Aorta (tissue), 5 donors: ENCODE results near the gene RPLP1. TPM values are rescaled to one million over a fixed set of nuclear protein-coding genes. Genes with fewer than 3 reads are reported as not detected.
"Not testable (repeated sequence)": the region's sequence is repeated elsewhere in the genome, so short reads cannot be mapped to it uniquely, and the experiment has no call there.

Experiments used
- ATAC-seq: fragments of 200-7000 bp; cut with Tn5 transposase; one replicate; pipeline ENCODE4 v1.9.1; 2022; ENCODE audit warnings: moderate library complexity; ENCODE audit not compliant: low FRiP score
- DNase-seq, 2 donors: peaks; one replicate each; pipeline ENCODE4 v3.0.0-alpha.2; 2020
- H3K27ac ChIP-seq, 2 donors: one replicate each; pipeline ENCODE4 v1.5.1; 2013; ENCODE audit warnings: low read length in 2 of 2, mild to moderate bottlenecking in 2 of 2, moderate library complexity in 2 of 2, control low read depth in 1 of 2, inconsistent platforms in 1 of 2, low read depth in 1 of 2
- H3K27me3 ChIP-seq, 2 donors: one replicate each; pipeline ENCODE4 v1.6.1; 2013; ENCODE audit warnings: control low read depth in 1 of 2, low read length in 1 of 2, mild to moderate bottlenecking in 1 of 2, moderate library complexity in 1 of 2; ENCODE audit not compliant: insufficient read depth in 2 of 2, control insufficient read depth in 1 of 2
- H3K36me3 ChIP-seq, 2 donors: one replicate each; pipeline ENCODE4 v1.6.1; 2013; ENCODE audit warnings: control low read depth in 1 of 2, low read length in 1 of 2, mild to moderate bottlenecking in 1 of 2; ENCODE audit not compliant: insufficient read depth in 2 of 2, control insufficient read depth in 1 of 2
- H3K4me1 ChIP-seq, 2 donors: one replicate each; pipeline ENCODE4 v1.6.1; 2013; ENCODE audit warnings: low read length in 2 of 2, control low read depth in 1 of 2, mild to moderate bottlenecking in 1 of 2, moderate library complexity in 1 of 2; ENCODE audit not compliant: insufficient read depth in 2 of 2, control insufficient read depth in 1 of 2
- H3K4me3 ChIP-seq, 2 donors: one replicate each; pipeline ENCODE4 v1.5.1; 2013; ENCODE audit warnings: low read length in 2 of 2, control low read depth in 1 of 2, mild to moderate bottlenecking in 1 of 2
- H3K9me3 ChIP-seq: one replicate; pipeline ENCODE4 v1.6.1; 2013; ENCODE audit warnings: mild to moderate bottlenecking, low read length; ENCODE audit not compliant: control insufficient read depth
- WGBS, 2 donors: extraction: QIAGEN DNeasy Blood & Tissue Kit; methylation state at CpG; one replicate each; pipeline ENCODE4 v1.1.7; 2013; 5-methylcytosine and 5-hydroxymethylcytosine counted together
- intact Hi-C, 2 donors: fragments of 100-400 bp; cut with DNase I; formaldehyde crosslinking; loops; one replicate each; pipeline versions ENCODE4 v1.14.2 to v1.15.0; 2022
- polyA plus RNA-seq, 2 donors: library from polyadenylated mRNA; stranded (reverse); fragments of 200-250 nt; gene quantifications; one replicate each; pipeline ENCODE4 v1.2.3, GENCODE V29; 2013
- total RNA-seq, 2 donors: library from RNA; stranded (reverse); fragmentation: NEBNext Ultra II Directional; extraction: Animal tissue kit (Norgen Biotek cat#: 25700); gene quantifications; one replicate each; pipeline ENCODE4 v1.2.1, GENCODE V29; 2021
- donor health status: healthy with polysubstance abuse.
- donor health status: Bipolar disorder and iron deficiency.
- donor health status: DM: no; HTN: no; CAD: no.
- donor health status: DM: no; HTN: no; CAD: no.
- donor health status: DM: yes; HTN: yes; CAD: no.

Gene RPLP1
- total and polyA plus RNA-seq, 4 donors: 1,445 to 3,346 (median 2,122) TPM

DNA sequence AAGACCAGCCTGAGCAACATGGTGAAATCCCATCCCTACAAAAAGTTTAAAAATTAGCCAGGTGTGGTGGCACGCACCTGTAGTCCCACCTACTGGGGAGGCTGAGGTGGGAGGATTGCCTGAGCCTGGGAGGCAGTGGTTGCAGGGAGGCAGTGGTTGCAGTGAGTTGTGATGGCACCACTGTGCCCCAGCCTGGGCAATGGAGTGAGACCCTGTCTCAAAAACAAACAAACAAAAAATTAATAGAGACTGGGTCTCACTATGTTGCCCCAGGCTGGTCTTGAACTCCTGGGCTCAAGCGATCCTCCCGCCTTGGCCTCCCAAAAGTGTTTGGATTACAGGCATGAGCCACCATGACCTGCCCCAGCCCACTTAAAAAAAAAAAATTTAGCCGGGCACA lies 2.4 kb upstream of the RPLP1 start:
- ATAC-seq, H3K9me3 ChIP-seq, H3K4me1 ChIP-seq, intact Hi-C loops, H3K27ac ChIP-seq, H3K36me3 ChIP-seq, H3K4me3 ChIP-seq, H3K27me3 ChIP-seq, DNase-seq: not testable (repeated sequence)
- WGBS, 2 donors: 97 to 98% methylated on average over 4 of the region's 4 CpGs

DNA sequence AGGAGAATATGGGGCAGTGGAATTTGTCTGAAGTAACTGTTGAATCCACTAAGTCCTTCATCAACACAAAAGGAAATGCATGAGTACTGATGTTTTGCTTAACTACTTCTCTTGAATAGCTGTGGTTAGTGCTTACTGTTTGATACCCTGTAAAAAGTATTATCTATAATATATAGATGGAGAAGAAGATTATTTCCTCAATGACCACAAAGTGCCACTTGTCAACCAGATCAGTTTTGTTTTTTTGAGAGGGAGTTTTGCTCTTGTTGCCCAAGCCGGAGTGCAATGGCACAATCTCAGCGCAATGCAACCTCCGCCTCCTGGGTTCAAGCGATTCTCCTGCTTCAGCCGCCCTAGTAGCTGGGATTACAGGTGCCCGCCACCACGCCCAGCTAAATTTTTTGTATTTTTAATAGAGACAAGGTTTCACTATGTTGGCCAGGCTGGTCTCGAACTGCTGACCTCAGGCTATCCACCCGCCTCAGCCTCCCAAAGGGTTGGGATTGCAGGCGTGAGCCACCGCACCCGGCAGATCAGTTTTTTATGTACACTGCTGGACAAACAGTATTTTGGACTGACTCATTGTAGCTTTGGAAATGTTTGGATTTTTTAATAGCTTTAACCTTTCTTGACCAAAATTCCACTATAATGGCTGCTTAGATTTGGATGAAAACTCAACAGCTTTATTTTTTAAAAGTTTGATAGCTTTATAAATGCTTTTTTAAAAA lies 1.5 kb upstream of the RPLP1 start:
- Histone ChIP-seq H3K27me3 (no peaks in the 10 kb centered on the region), H3K4me3 (no peak overlapping the region), H3K4me1 (peaks cover 0 to 2% of the 10 kb centered on the region in 2 donors), H3K36me3 (peaks cover 0 to 6% of the 10 kb centered on the region in 2 donors), H3K27ac (no peak overlapping the region), H3K9me3 (no peaks in the 10 kb centered on the region)
- WGBS, 2 donors: 78 to 81% methylated on average over 12 of the region's 12 CpGs
- no peak for DNase-seq
- no peak for ATAC-seq
- intact Hi-C loops: no loop called here

DNA sequence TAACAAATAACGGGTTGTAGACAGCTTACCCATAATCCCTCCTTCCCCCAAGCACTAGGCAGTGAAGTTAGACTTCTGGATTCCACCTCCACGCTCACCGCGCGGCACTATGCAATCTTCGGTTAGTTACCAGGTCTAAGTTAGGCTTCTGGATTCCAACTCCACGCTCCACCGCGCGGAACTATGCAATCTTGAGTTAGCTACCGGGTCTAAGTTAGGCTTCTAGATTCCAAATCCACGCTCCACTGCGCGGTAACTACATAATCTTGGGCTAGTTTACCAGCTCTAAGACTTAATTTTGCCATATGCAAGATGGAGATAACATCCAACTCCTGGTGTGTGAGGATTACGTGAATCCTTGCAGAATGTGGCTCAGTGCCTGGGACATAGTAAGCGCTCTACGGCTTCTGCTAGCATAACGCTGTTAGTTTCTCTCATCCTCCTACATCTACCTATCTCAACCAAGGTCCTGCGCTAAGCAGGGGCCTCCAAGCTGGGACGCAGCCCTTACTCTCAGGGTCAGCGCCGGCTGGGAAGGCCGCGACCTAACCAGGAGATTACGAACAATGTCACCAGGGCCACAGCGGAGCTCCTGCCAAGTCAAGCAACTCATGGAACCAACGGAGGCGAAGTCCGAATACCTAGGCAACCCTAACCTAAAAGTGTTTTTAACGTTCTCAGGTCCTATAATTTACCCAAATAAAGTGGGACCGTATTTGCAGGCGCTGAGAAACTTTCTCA lies 497 bp upstream of the RPLP1 start:
- intact Hi-C loops: loop anchor here (2.0 kb wide), 1 partner anchor 37 kb away; the partner anchor contains the start of gene KIF23 (in 2 of the 2)
- peak overlapping the region; percentile 19 to 28 for H3K4me3 ChIP-seq
- 5 to 7% methylated on average over 32 of the region's 32 CpGs for WGBS, 2 donors
- H3K9me3 ChIP-seq: no peaks in the 10 kb centered on the region
- H3K36me3 ChIP-seq: peaks cover 0 to 5% of the 10 kb centered on the region in 2 donors
- DNase-seq (peak; percentile 60 to 81), ATAC-seq (peak; percentile 66)
- H3K27ac ChIP-seq: peak overlapping the region; percentile 57 to 58
- no peaks in the 10 kb centered on the region for H3K27me3 ChIP-seq
- H3K4me1 ChIP-seq: peaks cover 0 to 2% of the 10 kb centered on the region in 2 donors

DNA sequence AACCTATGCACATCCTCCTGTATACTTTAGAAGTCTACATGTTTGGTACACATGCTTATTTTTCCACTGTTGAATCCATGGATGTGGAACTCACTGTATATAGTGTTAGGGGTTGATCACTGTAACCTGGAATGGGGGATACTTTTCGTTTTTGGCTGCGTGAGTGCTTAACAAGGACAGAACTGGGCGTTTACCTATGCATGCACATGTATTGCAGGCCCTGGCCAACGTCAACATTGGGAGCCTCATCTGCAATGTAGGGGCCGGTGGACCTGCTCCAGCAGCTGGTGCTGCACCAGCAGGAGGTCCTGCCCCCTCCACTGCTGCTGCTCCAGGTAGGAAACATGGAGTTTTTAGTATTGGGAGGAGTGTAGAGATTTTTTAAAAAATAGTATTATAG lies 2.3 kb downstream of the RPLP1 start:
- peak overlapping the region in 1 of 2 donors; percentile 95 for H3K4me3 ChIP-seq
- no peaks in the 10 kb centered on the region for H3K9me3 ChIP-seq
- DNase-seq: no peak
- H3K27me3 ChIP-seq: no peaks in the 10 kb centered on the region
- no peak for ATAC-seq
- peaks cover 0 to 2% of the 10 kb centered on the region in 2 donors for H3K4me1 ChIP-seq
- H3K27ac ChIP-seq: no peak overlapping the region
- H3K36me3 ChIP-seq: peaks cover 0 to 5% of the 10 kb centered on the region in 2 donors
- 13 to 15% methylated on average over 5 of the region's 5 CpGs for WGBS, 2 donors
- intact Hi-C loops: no loop called here

DNA sequence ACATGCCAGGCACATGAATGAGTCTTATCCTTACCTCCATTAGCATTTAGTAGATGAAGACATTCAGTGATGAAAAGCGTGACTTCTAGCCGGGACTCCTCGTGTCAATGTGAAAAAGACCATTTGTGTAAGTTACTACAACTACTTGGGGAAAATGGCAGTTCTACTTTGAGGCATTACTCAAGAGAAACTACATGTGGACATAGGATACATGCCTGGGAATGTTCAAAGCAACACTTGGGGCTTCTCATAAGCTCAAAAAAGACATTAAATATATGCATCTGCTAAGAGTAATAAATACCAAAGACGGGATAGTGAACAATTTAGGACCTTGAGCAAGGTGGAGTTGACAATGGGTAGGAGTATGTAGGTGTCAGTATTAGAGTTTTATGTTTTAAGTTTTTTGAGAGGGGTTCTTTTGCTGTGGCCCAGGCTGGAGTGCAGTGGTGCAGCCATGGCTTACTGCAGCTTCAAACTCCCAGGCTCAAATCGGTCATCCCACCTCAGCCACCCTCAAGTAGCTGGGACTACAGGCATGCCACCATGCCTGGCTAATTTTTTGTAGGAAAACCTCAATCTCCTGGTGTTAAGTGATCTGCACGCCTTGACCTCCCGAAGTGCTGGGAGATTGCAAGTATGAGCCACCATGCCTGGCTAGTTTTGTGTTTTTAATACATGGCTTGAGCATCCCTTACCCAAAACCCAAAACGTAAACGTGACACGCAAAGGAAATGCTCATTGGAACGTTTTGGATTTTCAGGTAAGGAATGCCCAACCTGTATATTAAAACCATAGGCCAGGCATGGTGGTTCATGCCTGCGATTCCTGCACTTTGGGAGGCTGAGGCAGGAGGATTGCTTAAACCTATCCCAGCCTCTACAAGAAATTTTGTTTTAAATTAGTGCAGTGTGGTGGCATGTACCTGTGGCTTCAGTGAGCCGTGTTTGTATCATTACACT lies 3.9 kb downstream of the RPLP1 start:
- DNase-seq: no peak
- WGBS, 2 donors: 84 to 85% methylated on average over 13 of the region's 13 CpGs
- no peaks in the 10 kb centered on the region for H3K27me3 ChIP-seq
- no peak for ATAC-seq
- no peak overlapping the region for H3K4me3 ChIP-seq
- peaks cover 0 to 5% of the 10 kb centered on the region in 2 donors for H3K36me3 ChIP-seq
- H3K27ac ChIP-seq: no peak overlapping the region
- H3K4me1 ChIP-seq: peaks cover 0 to 2% of the 10 kb centered on the region in 2 donors
- intact Hi-C loops: no loop called here
- H3K9me3 ChIP-seq: no peaks in the 10 kb centered on the region

DNA sequence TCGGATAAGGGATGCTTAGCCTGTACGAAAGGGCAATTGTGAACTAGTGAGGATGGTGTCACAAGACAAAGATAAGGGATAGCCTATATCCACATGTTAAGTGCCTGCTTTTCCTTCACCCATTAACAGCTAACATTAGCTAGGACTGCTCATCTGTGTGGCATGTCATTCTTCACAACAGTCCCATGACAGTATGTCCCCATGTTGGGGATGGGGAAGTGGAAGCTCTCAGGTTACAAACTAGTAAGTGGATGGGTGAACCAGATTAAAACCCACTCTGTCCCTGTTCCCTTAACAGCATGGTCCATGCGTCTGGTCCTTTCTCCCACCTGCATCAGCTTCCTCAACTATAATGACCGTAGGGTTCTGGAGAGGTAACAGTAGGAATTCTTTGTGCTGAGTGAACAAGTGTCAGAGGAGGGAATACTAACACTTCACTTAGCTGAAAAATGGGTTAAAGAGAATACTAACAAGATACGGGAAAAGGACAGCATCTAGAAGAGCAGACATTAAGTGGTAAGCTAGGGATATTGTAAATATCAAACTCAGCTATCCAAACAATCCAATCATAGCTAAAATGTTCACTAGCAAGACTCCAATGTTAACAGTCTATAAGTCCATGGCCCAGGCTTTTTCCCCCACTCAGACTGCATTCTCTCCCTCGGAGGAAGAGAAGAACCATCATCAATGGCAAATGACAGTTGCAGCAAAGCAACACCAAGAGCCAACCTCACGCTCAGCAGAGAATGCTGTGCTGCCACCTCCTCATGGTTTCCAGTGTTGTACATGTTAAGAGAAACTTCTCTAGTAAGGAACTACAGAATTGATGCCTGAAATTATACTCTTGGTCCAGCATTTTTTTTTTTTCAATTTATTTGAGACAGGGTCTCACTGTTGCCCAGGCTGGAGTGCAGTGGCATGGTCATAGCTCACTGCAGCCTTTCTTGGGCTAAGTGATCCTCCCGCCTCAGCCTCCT lies 5.0 kb downstream of the RPLP1 start:
- DNase-seq (no peak), ATAC-seq (no peak)
- H3K36me3 ChIP-seq: peaks cover 0 to 5% of the 10 kb centered on the region in 2 donors
- no peaks in the 10 kb centered on the region for H3K27me3 ChIP-seq
- no peak overlapping the region for H3K27ac ChIP-seq
- intact Hi-C loops: no loop called here
- H3K4me1 ChIP-seq: peaks cover 0 to 2% of the 10 kb centered on the region in 2 donors
- no peak overlapping the region for H3K4me3 ChIP-seq
- 76 to 77% methylated on average over 8 of the region's 8 CpGs for WGBS, 2 donors
- no peaks in the 10 kb centered on the region for H3K9me3 ChIP-seq

DNA sequence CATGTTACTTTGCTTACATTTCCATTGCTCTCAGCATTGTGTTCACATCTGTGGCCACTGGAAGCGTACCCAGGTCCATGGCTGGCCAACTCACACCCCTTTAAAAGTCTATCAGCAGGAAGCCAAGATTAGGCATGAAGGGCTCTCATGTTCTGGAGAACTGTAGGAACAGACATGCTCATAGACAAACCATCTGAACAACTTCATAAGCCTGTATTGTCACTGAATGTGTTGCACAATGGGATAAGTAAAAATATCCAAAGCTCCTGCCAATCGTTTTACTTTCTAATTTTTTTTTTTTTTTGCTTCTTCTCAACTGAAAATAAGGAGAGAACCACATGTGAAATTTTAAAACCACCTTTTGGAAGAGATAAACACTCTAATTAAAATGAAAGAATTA lies 6.4 kb downstream of the RPLP1 start:
- intact Hi-C loops: no loop called here
- 58 to 60% methylated on average over 2 of the region's 2 CpGs for WGBS, 2 donors
- Histone ChIP-seq H3K36me3 (peaks cover 0 to 5% of the 10 kb centered on the region in 2 donors), H3K9me3 (no peaks in the 10 kb centered on the region), H3K4me1 (peaks cover 0 to 2% of the 10 kb centered on the region in 2 donors), H3K27ac (no peak overlapping the region), H3K27me3 (no peaks in the 10 kb centered on the region), H3K4me3 (no peak overlapping the region)
- DNase-seq (no peak), ATAC-seq (no peak)
